CD14-positive monocyte (primary cell): Measurements from ENCODE around the gene SMCP. TPM values are rescaled to one million over a fixed set of nuclear protein-coding genes. Genes with fewer than 3 reads are reported as not detected.

Experiments
- DNase-seq, 3 donors: peaks; one replicate each; pipeline ENCODE4 v3.0.0-alpha.2; 2011 to 2022
- H2AFZ ChIP-seq: 2 replicates; pipeline ENCODE4 v1.6.0; 2012; ENCODE audit warnings: mild to moderate bottlenecking, low read depth, low read length, inconsistent platforms; ENCODE audit not compliant: insufficient read depth, poor library complexity, severe bottlenecking
- H3K27ac ChIP-seq, 2 donors: 1 replicate in 1 of 2; 2 replicates in 1 of 2; pipeline ENCODE4 v1.5.1; 2012 to 2013; ENCODE audit warnings: low read length in 2 of 2, control low read depth in 1 of 2, inconsistent platforms in 1 of 2, low read depth in 1 of 2, mild to moderate bottlenecking in 1 of 2
- H3K27me3 ChIP-seq, 2 donors: one replicate each; pipeline versions ENCODE4 v1.6.0 to v1.6.1; 2011 to 2013; ENCODE audit warnings: low read length in 2 of 2; ENCODE audit not compliant: control insufficient read depth in 2 of 2, insufficient read depth in 2 of 2
- H3K36me3 ChIP-seq, 2 donors: replicated peaks in 1 of 2; 1 replicate in 1 of 2; 2 replicates in 1 of 2; pipeline versions ENCODE4 v1.5.1 to v1.6.1; 2012 to 2013; ENCODE audit warnings: low read length in 2 of 2, control low read depth in 1 of 2, inconsistent platforms in 1 of 2, mild to moderate bottlenecking in 1 of 2; ENCODE audit not compliant: insufficient read depth in 2 of 2, control insufficient read depth in 1 of 2
- H3K4me1 ChIP-seq, 2 donors: 1 replicate in 1 of 2; 2 replicates in 1 of 2; pipeline versions ENCODE4 v1.5.1 to v1.6.1; 2012 to 2013; ENCODE audit warnings: low read length in 2 of 2, control low read depth in 1 of 2, inconsistent platforms in 1 of 2, mild to moderate bottlenecking in 1 of 2, moderate library complexity in 1 of 2; ENCODE audit not compliant: insufficient read depth in 2 of 2, control insufficient read depth in 1 of 2
- H3K4me2 ChIP-seq: replicated peaks from 2 replicates; pipeline ENCODE3; 2012; ENCODE audit warnings: low read length, moderate library complexity, mild to moderate bottlenecking; ENCODE audit not compliant: poor library complexity, severe bottlenecking; ENCODE audit errors: extremely low read depth
- H3K4me3 ChIP-seq, 3 experiments: fragments of 200-600 bp in 1 of 3; sonication (generic) in 1 of 3; replicated peaks in 1 of 3; 1 replicate in 2 of 3; 2 replicates in 1 of 3; pipeline ENCODE4 v1.5.1; 2011 to 2013; ENCODE audit warnings: low read length in 3 of 3, mild to moderate bottlenecking in 3 of 3, control low read depth in 2 of 3, low read depth in 2 of 3, inconsistent platforms in 1 of 3, moderate library complexity in 1 of 3
- H3K79me2 ChIP-seq: 2 replicates; pipeline ENCODE4 v1.6.0; 2012; ENCODE audit warnings: mild to moderate bottlenecking, control low read depth, inconsistent platforms, low read length, moderate library complexity; ENCODE audit not compliant: insufficient read depth
- H3K9ac ChIP-seq: 2 replicates; pipeline ENCODE4 v1.6.0; 2017; ENCODE audit warnings: low read length, mild to moderate bottlenecking; ENCODE audit not compliant: insufficient read depth, poor library complexity, severe bottlenecking
- H3K9me3 ChIP-seq, 2 donors: replicated peaks in 1 of 2; 1 replicate in 1 of 2; 2 replicates in 1 of 2; pipeline versions ENCODE4 v1.5.1 to v1.6.1; 2012 to 2013; ENCODE audit warnings: low read length in 2 of 2, control low read depth in 1 of 2; ENCODE audit not compliant: control insufficient read depth in 1 of 2, insufficient read depth in 1 of 2
- H4K20me1 ChIP-seq: 2 replicates; pipeline ENCODE4 v1.6.0; 2012; ENCODE audit warnings: mild to moderate bottlenecking, low read length, control low read depth, moderate library complexity; ENCODE audit not compliant: insufficient read depth
- H3K27ac Mint-ChIP-seq, 7 donors: one replicate each; pipeline ENCODE4 v1.8.0; 2020; ENCODE audit warnings: mild to moderate bottlenecking in 7 of 7, mixed read lengths in 7 of 7, moderate library complexity in 6 of 7, inconsistent platforms in 2 of 7
- H3K27me3 Mint-ChIP-seq, 3 donors: one replicate each; pipeline ENCODE4 v1.8.0; 2021 to 2022; ENCODE audit warnings: low read depth in 3 of 3, mild to moderate bottlenecking in 3 of 3, mixed read lengths in 3 of 3, moderate library complexity in 3 of 3, inconsistent platforms in 1 of 3
- H3K36me3 Mint-ChIP-seq, 2 donors: one replicate each; pipeline ENCODE4 v1.8.0; 2020; ENCODE audit warnings: mixed read lengths in 2 of 2, inconsistent platforms in 1 of 2, mild to moderate bottlenecking in 1 of 2
- H3K4me1 Mint-ChIP-seq: one replicate; pipeline ENCODE4 v1.8.0; 2020; ENCODE audit warnings: mild to moderate bottlenecking, mixed read lengths
- H3K4me3 Mint-ChIP-seq, 2 donors: one replicate each; pipeline ENCODE4 v1.8.0; 2020; ENCODE audit warnings: mild to moderate bottlenecking in 2 of 2, mixed read lengths in 2 of 2, moderate library complexity in 1 of 2
- H3K9me3 Mint-ChIP-seq, 7 donors: one replicate each; pipeline ENCODE4 v1.8.0; 2020 to 2022; ENCODE audit warnings: mixed read lengths in 7 of 7, mild to moderate bottlenecking in 6 of 7, moderate library complexity in 6 of 7, inconsistent platforms in 2 of 7
- WGBS: methylation state at CpG from one replicate; pipeline ENCODE4 v1.1.5; 2013; ENCODE audit warnings: missing lambda C conversion rate; ENCODE audit not compliant: insufficient coverage; 5-methylcytosine and 5-hydroxymethylcytosine counted together
- intact Hi-C, 2 donors: fragments of 100-400 bp; cut with micrococcal nuclease; formaldehyde crosslinking; loops; one replicate each; pipeline versions ENCODE4 v1.15.0 to v1.15.1; 2023
- polyA plus RNA-seq, 3 donors: library from polyadenylated mRNA; depleted of rRNA in 1 of 3; unstranded in 2 of 3; stranded (reverse) in 1 of 3; fragments of 300-500 nt in 2 of 3; fragments of >200 nt in 1 of 3; fragmentation: Illumina TruSeq in 2 of 3; gene quantifications; 1 replicate in 2 of 3; 2 replicates in 1 of 3; pipeline ENCODE4 v1.2.3, GENCODE V29; 2012 to 2021
- TF ChIP-seq, protein P1 (sequence below): fragments of 200-600 bp; IDR thresholded peaks from one replicate; pipeline ENCODE4 v1.8.0; 2022; ENCODE audit warnings: antibody characterized with exemption, mild to moderate bottlenecking

Gene SMCP
- polyA plus RNA-seq, 3 donors = not detected

DNA sequence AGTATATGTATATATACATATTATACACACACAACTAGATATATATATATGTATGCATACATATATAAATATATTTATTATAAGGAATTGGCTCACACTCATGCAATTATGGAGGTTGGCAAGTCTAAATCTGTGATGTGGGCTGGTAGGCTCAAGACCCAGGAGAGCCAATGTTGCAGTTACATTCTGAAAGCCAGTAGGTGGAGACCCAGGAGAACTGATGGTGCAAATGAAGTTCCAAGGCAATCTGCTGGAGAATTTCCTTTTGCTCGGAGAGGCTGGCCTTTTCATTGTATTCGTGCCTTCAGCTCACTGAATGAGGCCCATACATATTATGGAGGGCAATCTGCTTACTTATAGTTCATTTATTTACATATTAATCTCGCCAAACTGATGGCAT lies 39.7 kb downstream of the SMCP start:
- Histone ChIP-seq H3K9ac (no peak overlapping the region), H3K4me2 (no peak overlapping the region), H3K27me3 (peaks cover 3% of the 10 kb centered on the region in 2 donors), H3K4me3 (no peak overlapping the region), H3K79me2 (no peaks in the 10 kb centered on the region), H3K9me3 (no peaks in the 10 kb centered on the region), H3K27ac (no peak overlapping the region), H3K4me1 (no peaks in the 10 kb centered on the region), H4K20me1 (no peaks in the 10 kb centered on the region), H2AFZ (no peak overlapping the region), H3K36me3 (no peaks in the 10 kb centered on the region)
- Mint-ChIP-seq H3K4me1 (no peaks in the 10 kb centered on the region), H3K9me3 (no peaks in the 10 kb centered on the region), H3K27me3 (peaks cover 8 to 17% (median 12%) of the 10 kb centered on the region in 3 donors), H3K36me3 (no peaks in the 10 kb centered on the region), H3K4me3 (no peak overlapping the region), H3K27ac (no peak overlapping the region)
- intact Hi-C loops = no loop called here
- no peak for DNase-seq
- no CpG with 5 or more reads among the region's 3 CpGs for WGBS
- TF ChIP-seq, protein P1, sequence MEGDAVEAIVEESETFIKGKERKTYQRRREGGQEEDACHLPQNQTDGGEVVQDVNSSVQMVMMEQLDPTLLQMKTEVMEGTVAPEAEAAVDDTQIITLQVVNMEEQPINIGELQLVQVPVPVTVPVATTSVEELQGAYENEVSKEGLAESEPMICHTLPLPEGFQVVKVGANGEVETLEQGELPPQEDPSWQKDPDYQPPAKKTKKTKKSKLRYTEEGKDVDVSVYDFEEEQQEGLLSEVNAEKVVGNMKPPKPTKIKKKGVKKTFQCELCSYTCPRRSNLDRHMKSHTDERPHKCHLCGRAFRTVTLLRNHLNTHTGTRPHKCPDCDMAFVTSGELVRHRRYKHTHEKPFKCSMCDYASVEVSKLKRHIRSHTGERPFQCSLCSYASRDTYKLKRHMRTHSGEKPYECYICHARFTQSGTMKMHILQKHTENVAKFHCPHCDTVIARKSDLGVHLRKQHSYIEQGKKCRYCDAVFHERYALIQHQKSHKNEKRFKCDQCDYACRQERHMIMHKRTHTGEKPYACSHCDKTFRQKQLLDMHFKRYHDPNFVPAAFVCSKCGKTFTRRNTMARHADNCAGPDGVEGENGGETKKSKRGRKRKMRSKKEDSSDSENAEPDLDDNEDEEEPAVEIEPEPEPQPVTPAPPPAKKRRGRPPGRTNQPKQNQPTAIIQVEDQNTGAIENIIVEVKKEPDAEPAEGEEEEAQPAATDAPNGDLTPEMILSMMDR = no peak

DNA sequence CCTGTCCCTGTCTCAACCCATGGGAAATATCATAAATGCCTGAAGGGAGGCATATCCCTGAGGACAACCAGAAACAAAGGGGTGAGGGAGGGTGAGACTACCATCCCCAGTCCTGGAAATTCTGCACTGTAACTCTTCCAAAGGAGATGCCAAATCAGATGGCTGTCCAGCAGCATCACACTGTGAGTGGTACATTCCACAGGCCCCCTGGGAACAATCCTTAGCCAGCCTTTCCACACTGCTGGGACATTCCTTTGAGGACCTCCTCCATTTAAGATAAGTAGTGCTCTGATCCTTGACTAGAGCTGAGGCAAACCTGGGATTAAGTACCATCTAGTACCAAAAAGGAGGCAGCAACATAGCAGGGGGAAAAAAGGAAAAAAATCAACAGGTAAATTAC lies 40.9 kb downstream of the SMCP start:
- Histone ChIP-seq H3K27ac (no peak overlapping the region), H3K4me1 (no peaks in the 10 kb centered on the region), H3K36me3 (no peaks in the 10 kb centered on the region), H3K79me2 (no peaks in the 10 kb centered on the region), H2AFZ (no peak overlapping the region), H3K9ac (no peak overlapping the region), H4K20me1 (no peaks in the 10 kb centered on the region), H3K4me2 (no peak overlapping the region), H3K27me3 (peaks cover under 1 to 3% of the 10 kb centered on the region in 2 donors), H3K4me3 (no peak overlapping the region), H3K9me3 (no peaks in the 10 kb centered on the region)
- H3K36me3 Mint-ChIP-seq = no peaks in the 10 kb centered on the region
- no peak overlapping the region for H3K4me3 Mint-ChIP-seq
- TF ChIP-seq, protein P1 = no peak
- intact Hi-C loops = no loop called here
- DNase-seq = no peak
- no peak overlapping the region for H3K27ac Mint-ChIP-seq
- H3K9me3 Mint-ChIP-seq = no peaks in the 10 kb centered on the region
- no peaks in the 10 kb centered on the region for H3K4me1 Mint-ChIP-seq
- H3K27me3 Mint-ChIP-seq = peaks cover 6 to 17% (median 12%) of the 10 kb centered on the region in 3 donors
